IMR-90 (cell line): ENCODE results near the gene WBP2NL. TPM values are rescaled to one million over a fixed set of nuclear protein-coding genes. Genes with fewer than 3 reads are reported as not detected.

Experiments
- ATAC-seq: fragments of 200-7000 bp; cut with Tn5 transposase; 2 replicates; pipeline ENCODE4 v1.9.1; 2020; ENCODE audit warnings: low read depth, mild to moderate bottlenecking, moderate library complexity
- BruUV-seq: library from RNA; stranded (reverse); fragments of 400-500 nt; replicated peaks from 2 replicates; lab custom pipeline; 2021; lab: Mats Ljungman, UMichigan
- CTCF ChIA-PET: fragments of 300-600 bp; formaldehyde crosslinking; extraction: SDS; loops from one replicate; lab custom pipeline; 2021; ENCODE audit warnings: antibody characterized with exemption; lab: Yijun Ruan, JAX
- POLR2A ChIA-PET: fragments of 300-600 bp; sonication (Branson Sonifier 250); formaldehyde crosslinking; loops from one replicate; lab custom pipeline; 2022; ENCODE audit warnings: antibody characterized with exemption; ENCODE audit not compliant: unreplicated experiment; lab: Charles Lee
- DNase-seq: peaks from one replicate; pipeline ENCODE4 v3.0.0; 2013
- H2AFZ ChIP-seq: replicated peaks from 2 replicates; pipeline ENCODE3; 2013; ENCODE audit warnings: low read length, mild to moderate bottlenecking; ENCODE audit not compliant: poor library complexity
- H2AK5ac ChIP-seq: 2 replicates; pipeline ENCODE4 v1.6.1; 2013; ENCODE audit warnings: low read depth, low read length, inconsistent platforms
- H2AK9ac ChIP-seq: replicated peaks from 2 replicates; pipeline ENCODE3; 2013; ENCODE audit warnings: mild to moderate bottlenecking, low read depth, low read length, moderate library complexity; ENCODE audit not compliant: poor library complexity
- H2BK120ac ChIP-seq: 2 replicates; pipeline ENCODE4 v1.6.1; 2013; ENCODE audit warnings: low read depth, low read length, inconsistent platforms
- H2BK15ac ChIP-seq: 3 replicates; pipeline ENCODE4 v1.6.1; 2013; ENCODE audit warnings: low read depth, low read length, inconsistent platforms
- H2BK20ac ChIP-seq: 2 replicates; pipeline ENCODE4 v1.6.1; 2013; ENCODE audit warnings: low read depth, mild to moderate bottlenecking, inconsistent platforms, low read length, moderate library complexity
- H2BK5ac ChIP-seq: 2 replicates; pipeline ENCODE4 v1.6.1; 2013; ENCODE audit warnings: mild to moderate bottlenecking, low read depth, low read length, inconsistent platforms; ENCODE audit not compliant: poor library complexity, severe bottlenecking
- H3K14ac ChIP-seq: replicated peaks from 2 replicates; pipeline ENCODE4 v1.6.1; 2013; ENCODE audit warnings: low read depth, low read length, inconsistent platforms
- H3K18ac ChIP-seq: 2 replicates; pipeline ENCODE4 v1.6.1; 2013; ENCODE audit warnings: low read depth, low read length, control low read depth
- H3K23ac ChIP-seq: 2 replicates; pipeline ENCODE4 v1.6.1; 2013; ENCODE audit warnings: low read depth, low read length, inconsistent platforms
- H3K27ac ChIP-seq: 2 replicates; pipeline ENCODE4 v1.5.1; 2013; ENCODE audit warnings: mild to moderate bottlenecking, control low read depth, low read length; ENCODE audit not compliant: insufficient read depth
- H3K27me3 ChIP-seq: 2 replicates; pipeline ENCODE4 v1.6.1; 2013; ENCODE audit warnings: low read length; ENCODE audit not compliant: control insufficient read depth, insufficient read depth
- H3K36me3 ChIP-seq: 2 replicates; pipeline ENCODE4 v1.6.1; 2013; ENCODE audit warnings: low read length, mixed read lengths; ENCODE audit not compliant: control insufficient read depth, insufficient read depth
- H3K4ac ChIP-seq: 2 replicates; pipeline ENCODE4 v1.6.1; 2013; ENCODE audit warnings: low read depth, low read length, inconsistent platforms
- H3K4me1 ChIP-seq: 2 replicates; pipeline ENCODE4 v1.6.1; 2013; ENCODE audit warnings: low read length, mixed read lengths; ENCODE audit not compliant: control insufficient read depth, insufficient read depth
- H3K4me2 ChIP-seq: 2 replicates; pipeline ENCODE4 v1.6.1; 2013; ENCODE audit warnings: low read depth, mild to moderate bottlenecking, control low read depth, low read length, moderate library complexity
- H3K4me3 ChIP-seq: 2 replicates; pipeline ENCODE4 v1.5.1; 2013; ENCODE audit warnings: low read depth, mild to moderate bottlenecking, control low read depth, low read length, moderate library complexity; ENCODE audit not compliant: insufficient read depth
- H3K56ac ChIP-seq: 2 replicates; pipeline ENCODE4 v1.6.1; 2013; ENCODE audit warnings: low read length, inconsistent platforms; ENCODE audit not compliant: insufficient read depth; ENCODE audit errors: extremely low read depth
- H3K79me1 ChIP-seq, 2 experiments: 2 replicates each; pipeline ENCODE4 v1.6.1; 2013; ENCODE audit warnings: low read length in 2 of 2, inconsistent platforms in 1 of 2, low read depth in 1 of 2
- H3K9ac ChIP-seq: 2 replicates; pipeline ENCODE4 v1.6.1; 2013; ENCODE audit warnings: low read depth, low read length, control low read depth
- H3K9me1 ChIP-seq: 2 replicates; pipeline ENCODE4 v1.6.1; 2013; ENCODE audit warnings: low read length, inconsistent platforms; ENCODE audit not compliant: insufficient read depth
- H3K9me3 ChIP-seq: 2 replicates; pipeline ENCODE4 v1.6.1; 2013; ENCODE audit warnings: low read length; ENCODE audit not compliant: control insufficient read depth, insufficient read depth
- H4K20me1 ChIP-seq: 2 replicates; pipeline ENCODE4 v1.6.1; 2013; ENCODE audit warnings: low read length, inconsistent platforms; ENCODE audit not compliant: insufficient read depth
- H4K5ac ChIP-seq: 2 replicates; pipeline ENCODE4 v1.6.1; 2013; ENCODE audit warnings: mild to moderate bottlenecking, low read depth, low read length, control low read depth
- H4K8ac ChIP-seq, 2 experiments: 2 replicates each; pipeline ENCODE4 v1.6.1; 2013; ENCODE audit warnings: low read depth in 2 of 2, low read length in 2 of 2, control low read depth in 1 of 2, inconsistent platforms in 1 of 2
- H4K91ac ChIP-seq: 2 replicates; pipeline ENCODE4 v1.6.1; 2013; ENCODE audit warnings: low read depth, low read length, inconsistent platforms; ENCODE audit not compliant: insufficient read depth
- BHLHE40 ChIP-seq: fragments of 150-350 bp; IDR thresholded peaks from 2 replicates; pipeline ENCODE4 v1.6.1; 2016; ENCODE audit warnings: mild to moderate bottlenecking, low read depth, low read length
- CEBPB ChIP-seq: IDR thresholded peaks from 2 replicates; pipeline ENCODE4 v1.6.1; 2012; ENCODE audit warnings: low read depth, low read length, improper control_type of control experiment
- CHD1 ChIP-seq: IDR thresholded peaks from 2 replicates; pipeline ENCODE4 v1.6.1; 2012; ENCODE audit warnings: low read depth, low read length, improper control_type of control experiment
- CTCF ChIP-seq: conservative IDR thresholded peaks from 2 replicates; pipeline ENCODE4 v1.5.1; 2012; ENCODE audit warnings: mild to moderate bottlenecking, low read depth, low read length, improper control_type of control experiment
- ELK1 ChIP-seq: fragments of 150-350 bp; IDR thresholded peaks from 2 replicates; pipeline ENCODE4 v1.6.1; 2016; ENCODE audit warnings: low read depth, mild to moderate bottlenecking, low read length, moderate library complexity, borderline replicate concordance
- FOS ChIP-seq: fragments of 150-350 bp; IDR thresholded peaks from 2 replicates; pipeline ENCODE4 v1.6.1; 2016; ENCODE audit warnings: low read depth, low read length
- MAFK ChIP-seq: IDR thresholded peaks from 2 replicates; pipeline ENCODE4 v1.6.1; 2012; ENCODE audit warnings: low read depth, low read length, improper control_type of control experiment
- MAZ ChIP-seq: IDR thresholded peaks from 2 replicates; pipeline ENCODE4 v1.6.1; 2012; ENCODE audit warnings: low read depth, mild to moderate bottlenecking, low read length, improper control_type of control experiment, moderate library complexity, borderline replicate concordance
- MXI1 ChIP-seq: IDR thresholded peaks from 2 replicates; pipeline ENCODE4 v1.6.1; 2012; ENCODE audit warnings: low read depth, mild to moderate bottlenecking, low read length, moderate library complexity, borderline replicate concordance
- NFE2L2 ChIP-seq: fragments of 150-350 bp; IDR thresholded peaks from 2 replicates; pipeline ENCODE4 v1.6.1; 2016; ENCODE audit warnings: low read depth, mild to moderate bottlenecking, low read length
- POLR2A ChIP-seq: IDR thresholded peaks from 2 replicates; pipeline ENCODE4 v1.6.1; 2012; ENCODE audit warnings: mild to moderate bottlenecking, low read depth, low read length
- RAD21 ChIP-seq: IDR thresholded peaks from 2 replicates; pipeline ENCODE4 v1.6.1; 2012; ENCODE audit warnings: low read length, improper control_type of control experiment
- RFX5 ChIP-seq: IDR thresholded peaks from 2 replicates; pipeline ENCODE4 v1.8.0; 2012; ENCODE audit warnings: low read depth, mild to moderate bottlenecking, low read length, moderate library complexity
- USF2 ChIP-seq: fragments of 150-350 bp; IDR thresholded peaks from 2 replicates; pipeline ENCODE4 v1.6.1; 2017; ENCODE audit warnings: mild to moderate bottlenecking, antibody characterized with exemption, low read length, low read depth
- WGBS, 2 experiments: methylation state at CpG; one replicate each; pipeline versions ENCODE4 v1.1.5 to v1.1.7; 2013; ENCODE audit warnings: missing lambda C conversion rate in 2 of 2; ENCODE audit not compliant: insufficient read length in 1 of 2; ENCODE audit errors: extremely low coverage in 2 of 2; 5-methylcytosine and 5-hydroxymethylcytosine counted together
- dilution Hi-C: fragments of 300-500 bp; cut with HindIII; formaldehyde crosslinking; loops from one replicate; pipeline ENCODE4 v1.14.3; 2018; ENCODE audit warnings: low sequenced_read_pairs; ENCODE audit not compliant: unreplicated experiment
- in situ Hi-C: fragments of 300-500 bp; cut with MboI; formaldehyde crosslinking; loops from 3 replicates; pipeline ENCODE4 v1.14.3; 2019; ENCODE audit warnings: low sequenced_read_pairs, inconsistent platforms, mixed read lengths
- intact Hi-C: fragments of 100-400 bp; cut with micrococcal nuclease; formaldehyde crosslinking; loops from 2 replicates; pipeline ENCODE4 v1.10.0; 2022
- polyA plus RNA-seq, 3 experiments: library from polyadenylated mRNA; depleted of rRNA; stranded (reverse); fragments of >200 nt; gene quantifications; 2 replicates each; pipeline ENCODE4 v1.2.3, GENCODE V29; 2012; ENCODE audit warnings: low replicate concordance in 1 of 3
- total RNA-seq: library from RNA; depleted of rRNA; stranded (reverse); fragments of >200 nt; gene quantifications from 2 replicates; pipeline ENCODE4 v1.2.3, GENCODE V29; 2012

Gene WBP2NL
- total and polyA plus RNA-seq, 2 of the 4 experiments (the other 2 are of a cell fraction) = not detected

GRCh38 chr22:42069801-42070516 is 71.4 kb downstream of the WBP2NL start:
- Histone ChIP-seq H4K5ac (peak overlapping the region; percentile 11; the same call in 1 of the 2 replicates), H3K4me3 (peak overlapping the region; percentile 50), H4K8ac (peak overlapping the region; percentile 77 to 87), H2BK120ac (0 out of 2 replicates have a peak overlapping the region, but pooled peaks have one; percentile 19), H3K4me1 (peaks cover 9% of the 10 kb centered on the region), H2BK20ac (peak overlapping the region; percentile 58; the same call in 1 of the 2 replicates), H2AK9ac (peak overlapping the region; percentile 80), H3K27ac (peak overlapping the region; percentile 53), H3K79me1 (peaks cover 8 to 46% of the 10 kb centered on the region in 2 experiments; a peak in 3 of 4 replicates), H3K9me3 (no peaks in the 10 kb centered on the region), H3K4ac (peak overlapping the region; percentile 87), H2AK5ac (peak overlapping the region; percentile 95), H3K36me3 (peaks cover 16% of the 10 kb centered on the region), H2BK5ac (peak overlapping the region; percentile 6), H3K14ac (peak overlapping the region; percentile 91), H2AFZ (peak overlapping the region; percentile 100), H3K9me1 (peaks cover 12% of the 10 kb centered on the region; the same call in 1 of the 2 replicates), H4K91ac (peak overlapping the region; percentile 77), H3K56ac (peak overlapping the region; percentile 54), H3K23ac (peak overlapping the region; percentile 97; the same call in 1 of the 2 replicates), H3K18ac (no peak overlapping the region), H3K4me2 (peak overlapping the region; percentile 90), H3K9ac (peak overlapping the region; percentile 54), H3K27me3 (no peaks in the 10 kb centered on the region), H4K20me1 (0 out of 2 replicates have a peak, but pooled peaks cover 4% of the 10 kb centered on the region), H2BK15ac (0 out of 3 replicates have a peak overlapping the region, but pooled peaks have one; percentile 32)
- intact Hi-C loops (no loop called here), in situ Hi-C loops (no loop called here), dilution Hi-C loops (no loop called here)
- 0% methylated on average over 4 of the region's 19 CpGs; no CpG with 5 or more reads in 1 of the 2 experiments for WGBS, 2 experiments
- no TSS peak for BruUV-seq
- ChIA-PET POLR2A (interaction anchor here (0.6 kb wide), 1 partner anchor 23 kb away, joined by 4 read pairs; no protein-coding TSS in a partner anchor), CTCF (interaction anchor here (1.9 kb wide), 1 partner anchor 21 kb away, joined by 6 read pairs; the partner anchor contains the start of gene NDUFA6)
- no peak for TF ChIP-seq BHLHE40
- TF ChIP-seq MXI1 = no peak
- TF ChIP-seq POLR2A = no peak
- no peak for TF ChIP-seq MAFK
- TF ChIP-seq CEBPB = no peak
- TF ChIP-seq CTCF = no peak
- TF ChIP-seq CHD1 = no peak
- no peak for TF ChIP-seq MAZ
- no peak for TF ChIP-seq ELK1
- TF ChIP-seq RFX5 = no peak
- TF ChIP-seq RAD21 = no peak
- TF ChIP-seq FOS = no peak
- no peak for TF ChIP-seq USF2
- no peak for TF ChIP-seq NFE2L2
- ATAC-seq (no peak), DNase-seq (no peak)
